Neural cell (in vitro differentiated cells): Measurements from ENCODE around the gene LZTS3.
"Not testable (repeated sequence)": the region's sequence is repeated elsewhere in the genome, so short reads cannot be mapped to it uniquely, and the experiment has no call there.

Source experiments
- TAF1 ChIP-seq: IDR thresholded peaks from 2 replicates; pipeline ENCODE4 v1.6.1; 2012; ENCODE audit warnings: low read depth
- TF ChIP-seq, protein P1 (sequence below): fragments of 450-650 bp; IDR thresholded peaks from 2 replicates; pipeline ENCODE4 v1.5.1; 2014; ENCODE audit warnings: antibody characterized with exemption, mild to moderate bottlenecking, moderate library complexity; ENCODE audit not compliant: poor library complexity, severe bottlenecking

DNA sequence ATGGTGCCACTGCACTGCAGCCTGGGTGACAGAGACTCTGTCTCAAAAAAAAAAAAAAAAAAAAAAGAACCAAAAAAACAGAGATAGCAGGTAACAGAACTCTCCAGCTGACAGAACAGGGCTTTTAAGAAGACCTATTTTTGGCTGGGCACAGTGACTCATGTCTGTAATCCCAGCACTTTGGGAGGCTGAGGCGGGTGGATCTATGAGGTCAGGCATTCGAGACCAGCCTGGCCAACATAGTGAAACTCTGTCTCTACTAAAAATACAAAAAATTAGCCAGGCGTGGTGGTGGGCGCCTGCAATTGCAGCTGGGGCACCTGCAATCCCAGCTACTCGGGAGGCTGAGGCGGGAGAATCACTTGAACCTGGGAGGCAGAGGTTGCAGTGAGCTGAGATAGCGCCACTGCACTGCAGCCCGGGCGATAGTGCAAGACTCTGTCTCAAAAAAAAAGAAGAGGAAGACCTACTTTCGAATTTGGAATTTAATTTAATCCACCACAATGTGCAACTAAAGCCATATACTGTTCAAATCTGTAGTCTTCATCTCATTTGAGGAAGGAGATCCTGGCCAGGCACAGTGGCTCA is 21.2 kb downstream of the LZTS3 start:
- TF ChIP-seq, protein P1, sequence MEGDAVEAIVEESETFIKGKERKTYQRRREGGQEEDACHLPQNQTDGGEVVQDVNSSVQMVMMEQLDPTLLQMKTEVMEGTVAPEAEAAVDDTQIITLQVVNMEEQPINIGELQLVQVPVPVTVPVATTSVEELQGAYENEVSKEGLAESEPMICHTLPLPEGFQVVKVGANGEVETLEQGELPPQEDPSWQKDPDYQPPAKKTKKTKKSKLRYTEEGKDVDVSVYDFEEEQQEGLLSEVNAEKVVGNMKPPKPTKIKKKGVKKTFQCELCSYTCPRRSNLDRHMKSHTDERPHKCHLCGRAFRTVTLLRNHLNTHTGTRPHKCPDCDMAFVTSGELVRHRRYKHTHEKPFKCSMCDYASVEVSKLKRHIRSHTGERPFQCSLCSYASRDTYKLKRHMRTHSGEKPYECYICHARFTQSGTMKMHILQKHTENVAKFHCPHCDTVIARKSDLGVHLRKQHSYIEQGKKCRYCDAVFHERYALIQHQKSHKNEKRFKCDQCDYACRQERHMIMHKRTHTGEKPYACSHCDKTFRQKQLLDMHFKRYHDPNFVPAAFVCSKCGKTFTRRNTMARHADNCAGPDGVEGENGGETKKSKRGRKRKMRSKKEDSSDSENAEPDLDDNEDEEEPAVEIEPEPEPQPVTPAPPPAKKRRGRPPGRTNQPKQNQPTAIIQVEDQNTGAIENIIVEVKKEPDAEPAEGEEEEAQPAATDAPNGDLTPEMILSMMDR = not testable (repeated sequence)
- TF ChIP-seq TAF1 = not testable (repeated sequence)
